ENCODE data around the gene MGLL. TPM values are rescaled to one million over a fixed set of nuclear protein-coding genes. Genes with fewer than 3 reads are reported as not detected.
"Not testable (repeated sequence)": the region's sequence is repeated elsewhere in the genome, so short reads cannot be mapped to it uniquely, and the experiment has no call there.

MGLL gene
- total RNA-seq, 1 donor from 2014 or later = 0.43 TPM

- no peaks in the 10 kb centered on the region for H3K9me3 Mint-ChIP-seq (ENCODE audit: low read depth)
- H3K27ac Mint-ChIP-seq = peak overlapping the region; percentile 80
- no peaks in the 10 kb centered on the region for H3K4me1 Mint-ChIP-seq (ENCODE audit: low read depth)
- H3K4me3 Mint-ChIP-seq (ENCODE audit: low read depth) = no peak overlapping the region
- DNase-seq (ENCODE audit: low spot score, unreplicated experiment) = no peak
- no peak for TF ChIP-seq CTCF (IDR thresholded peaks at IDR 0.05; ENCODE audit: unreplicated experiment)
- H3K36me3 Mint-ChIP-seq (ENCODE audit: insufficient read depth) = no peaks in the 10 kb centered on the region
- peaks cover 3% of the 10 kb centered on the region for H3K27me3 Mint-ChIP-seq
Observed at GRCh38 chr3:127682561-127682960, 139.8 kb downstream of the MGLL start.

DNA sequence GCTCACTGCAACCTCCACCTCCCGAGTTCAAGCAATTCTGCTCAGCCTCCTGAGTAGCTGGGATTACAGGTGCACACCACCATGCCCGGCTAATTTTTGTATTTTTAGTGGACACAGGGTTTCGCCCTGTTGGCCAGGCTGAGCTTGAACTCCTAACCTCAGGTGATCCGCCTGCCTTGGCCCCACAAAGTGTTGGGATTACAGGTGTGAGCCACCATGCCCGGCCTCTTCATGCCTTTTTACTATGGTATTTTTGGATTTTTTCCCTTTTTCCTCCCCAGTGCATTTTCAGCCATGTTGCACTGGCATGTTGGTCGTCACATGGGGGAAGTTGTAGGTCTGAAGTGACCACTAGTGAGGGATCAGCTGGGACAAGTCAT lies 140.2 kb downstream of the MGLL start:
- not testable (repeated sequence) for H3K27me3 Mint-ChIP-seq; H3K4me3 Mint-ChIP-seq (ENCODE audit: low read depth); H3K9me3 Mint-ChIP-seq (ENCODE audit: low read depth); DNase-seq (ENCODE audit: low spot score, unreplicated experiment); H3K36me3 Mint-ChIP-seq (ENCODE audit: insufficient read depth); H3K4me1 Mint-ChIP-seq (ENCODE audit: low read depth)
- peak overlapping the region; percentile 80 for H3K27ac Mint-ChIP-seq

- Mint-ChIP-seq H3K4me3 (ENCODE audit: low read depth) (no peak overlapping the region), H3K27me3 (peaks cover 3% of the 10 kb centered on the region), H3K27ac (no peak overlapping the region)
Observed at GRCh38 chr3:127680798-127681221, 141.5 kb downstream of the MGLL start.

DNA sequence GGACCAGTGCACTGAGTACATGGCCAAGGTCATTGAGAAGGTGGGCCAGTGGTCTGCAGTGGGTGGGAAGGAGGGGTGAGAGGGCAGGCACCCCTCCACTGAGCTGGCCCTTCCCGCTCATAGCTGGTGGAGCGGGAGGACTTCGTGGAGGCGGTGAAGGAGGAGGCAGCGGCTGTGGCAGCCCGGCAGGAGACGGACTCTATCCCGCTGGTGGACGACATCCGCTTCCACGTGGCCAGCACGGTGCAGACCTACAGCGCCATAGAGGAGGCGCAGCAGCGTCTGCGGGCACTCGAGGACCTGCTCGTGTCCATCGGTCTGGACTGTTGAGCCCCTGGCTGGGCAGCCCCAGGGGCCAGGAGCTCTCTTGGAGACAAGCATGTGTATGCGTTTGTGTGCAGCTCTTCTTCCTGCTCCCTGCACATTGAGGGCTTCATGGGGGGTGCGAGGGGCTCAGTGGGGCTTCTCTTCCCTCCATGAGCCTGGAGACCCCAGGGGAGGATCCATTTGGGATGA lies 142.1 kb downstream of the MGLL start:
- no peak overlapping the region for H3K27ac Mint-ChIP-seq
- H3K36me3 Mint-ChIP-seq (ENCODE audit: insufficient read depth) = no peaks in the 10 kb centered on the region
- H3K4me1 Mint-ChIP-seq (ENCODE audit: low read depth) = no peaks in the 10 kb centered on the region
- no peaks in the 10 kb centered on the region for H3K9me3 Mint-ChIP-seq (ENCODE audit: low read depth)
- H3K27me3 Mint-ChIP-seq = peaks cover 3% of the 10 kb centered on the region
- TF ChIP-seq CTCF (IDR thresholded peaks at IDR 0.05; ENCODE audit: unreplicated experiment) = no peak
- DNase-seq (ENCODE audit: low spot score, unreplicated experiment) = no peak
- H3K4me3 Mint-ChIP-seq (ENCODE audit: low read depth) = no peak overlapping the region

More at GRCh38 chr3:127680798-127681221, 141.5 kb downstream of the MGLL start:
- DNase-seq (ENCODE audit: low spot score, unreplicated experiment) = no peak
- H3K9me3 Mint-ChIP-seq (ENCODE audit: low read depth) = no peaks in the 10 kb centered on the region
- no peak for TF ChIP-seq CTCF (IDR thresholded peaks at IDR 0.05; ENCODE audit: unreplicated experiment)
- no peaks in the 10 kb centered on the region for H3K36me3 Mint-ChIP-seq (ENCODE audit: insufficient read depth)
- no peaks in the 10 kb centered on the region for H3K4me1 Mint-ChIP-seq (ENCODE audit: low read depth)

DNA sequence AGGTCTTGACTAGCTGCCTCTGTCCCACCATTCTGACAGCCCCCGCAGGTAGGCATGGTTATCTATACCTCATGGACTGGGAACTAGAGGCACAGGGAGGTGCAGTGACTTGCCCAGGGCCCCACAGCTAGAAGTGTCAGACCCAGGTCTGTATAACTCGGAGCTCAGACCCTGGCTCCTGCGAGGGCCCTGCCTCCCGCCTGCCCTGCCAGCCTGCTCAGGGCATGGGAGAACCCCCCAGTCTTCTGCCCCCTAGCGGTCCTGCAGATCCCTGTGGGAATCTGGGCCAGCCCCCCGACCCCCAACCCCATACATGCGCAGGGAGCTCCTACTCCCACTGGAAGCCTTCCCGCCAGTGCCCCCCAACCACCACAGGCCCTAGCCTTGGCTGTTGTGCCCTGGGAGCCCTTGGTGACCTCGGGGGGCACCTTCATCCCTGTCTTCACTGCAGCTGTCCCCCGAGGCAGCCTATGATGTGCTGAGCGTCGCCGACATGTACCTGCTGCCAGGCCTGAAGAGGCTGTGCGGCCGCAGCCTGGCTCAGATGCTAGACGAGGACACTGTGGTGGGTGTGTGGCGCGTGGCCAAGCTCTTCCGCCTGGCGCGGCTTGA lies 142.7 kb downstream of the MGLL start:
- no peaks in the 10 kb centered on the region for H3K36me3 Mint-ChIP-seq (ENCODE audit: insufficient read depth)
- no peak overlapping the region for H3K4me3 Mint-ChIP-seq (ENCODE audit: low read depth)
- H3K27me3 Mint-ChIP-seq = peaks cover 6% of the 10 kb centered on the region
- H3K27ac Mint-ChIP-seq = no peak overlapping the region
- DNase-seq (ENCODE audit: low spot score, unreplicated experiment) = no peak
- no peaks in the 10 kb centered on the region for H3K9me3 Mint-ChIP-seq (ENCODE audit: low read depth)
- H3K4me1 Mint-ChIP-seq (ENCODE audit: low read depth) = no peaks in the 10 kb centered on the region
- peak; percentile 21 for TF ChIP-seq CTCF (IDR thresholded peaks at IDR 0.05; ENCODE audit: unreplicated experiment)
